Right atrium auricular region (tissue), 2 donors: Measurements from ENCODE around the gene AKT2. TPM values are rescaled to one million over a fixed set of nuclear protein-coding genes. Genes with fewer than 3 reads are reported as not detected.
A peak's percentile ranks its signal among the peaks of the same experiment; 100 is the strongest.

Source experiments
- DNase-seq: peaks from one replicate; pipeline ENCODE4 v3.0.0-alpha.2; 2019; ENCODE audit warnings: low spot score
- H3K27ac ChIP-seq, 2 donors: fragments of 200-600 bp; sonication (generic); 1 replicate in 1 of 2; 2 replicates in 1 of 2; pipeline ENCODE4 v1.5.1; 2016 to 2019
- H3K27me3 ChIP-seq, 2 donors: fragments of 200-600 bp; sonication (generic); one replicate each; pipeline versions ENCODE4 v1.5.1 to v1.6.0; 2017 to 2019
- H3K36me3 ChIP-seq: fragments of 200-600 bp; sonication (generic); one replicate; pipeline ENCODE4 v1.5.1; 2016
- H3K4me1 ChIP-seq, 2 donors: fragments of 200-600 bp; sonication (generic); one replicate each; pipeline versions ENCODE4 v1.5.1 to v1.6.0; 2017 to 2019
- H3K4me3 ChIP-seq, 2 donors: fragments of 200-600 bp; sonication (generic); 1 replicate in 1 of 2; 2 replicates in 1 of 2; pipeline ENCODE4 v1.5.1; 2017 to 2019; ENCODE audit warnings: mild to moderate bottlenecking in 1 of 2, moderate library complexity in 1 of 2
- H3K9me3 ChIP-seq, 2 donors: fragments of 200-600 bp; sonication (generic); one replicate each; pipeline ENCODE4 v1.5.1; 2019
- total RNA-seq, 2 donors: library from RNA; depleted of rRNA; stranded (reverse); fragments of >200 nt; gene quantifications; one replicate each; pipeline ENCODE4 v1.1.0, GENCODE V29; 2016
- TF ChIP-seq, protein P1 (sequence below), 2 donors: fragments of 200-600 bp; sonication (generic); IDR thresholded peaks; one replicate each; pipeline ENCODE4 v1.5.1; 2019; ENCODE audit warnings: antibody characterized with exemption in 2 of 2

AKT2 gene
- total RNA-seq, 2 donors from 2014 or later: 63.3 to 76.7 TPM

DNA sequence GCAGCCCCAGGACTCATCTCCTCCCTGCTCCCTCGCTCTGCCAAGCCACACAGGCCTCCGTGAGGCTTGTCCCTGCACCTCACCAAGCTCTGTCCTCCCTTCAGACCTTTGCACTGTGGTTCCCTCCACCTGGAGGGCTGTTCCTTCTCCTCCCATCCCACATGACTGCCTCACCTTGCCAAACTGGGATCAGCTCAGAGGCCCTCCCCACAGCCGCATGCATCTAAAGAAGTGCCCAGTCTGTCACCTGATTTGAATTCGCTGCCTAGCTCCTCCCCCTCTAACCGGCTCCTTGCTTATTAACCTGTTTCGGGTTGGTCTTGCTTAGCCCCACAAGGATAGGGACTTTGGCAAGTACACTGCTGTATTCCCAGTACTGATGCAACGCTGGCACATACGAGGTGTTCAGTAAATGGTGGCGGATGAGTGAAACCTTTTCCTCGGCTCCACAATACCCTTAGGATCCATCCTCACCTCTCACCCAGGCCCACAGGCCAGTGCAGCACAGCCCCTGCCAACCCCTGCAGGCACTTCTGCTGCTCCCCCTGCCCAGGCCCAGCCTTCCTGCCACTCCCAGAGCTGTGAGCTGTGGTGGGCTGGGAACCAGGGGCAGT lies 4.4 kb downstream of the AKT2 start:
- peak overlapping the region; percentile 97 to 99 for H3K27ac ChIP-seq

DNA sequence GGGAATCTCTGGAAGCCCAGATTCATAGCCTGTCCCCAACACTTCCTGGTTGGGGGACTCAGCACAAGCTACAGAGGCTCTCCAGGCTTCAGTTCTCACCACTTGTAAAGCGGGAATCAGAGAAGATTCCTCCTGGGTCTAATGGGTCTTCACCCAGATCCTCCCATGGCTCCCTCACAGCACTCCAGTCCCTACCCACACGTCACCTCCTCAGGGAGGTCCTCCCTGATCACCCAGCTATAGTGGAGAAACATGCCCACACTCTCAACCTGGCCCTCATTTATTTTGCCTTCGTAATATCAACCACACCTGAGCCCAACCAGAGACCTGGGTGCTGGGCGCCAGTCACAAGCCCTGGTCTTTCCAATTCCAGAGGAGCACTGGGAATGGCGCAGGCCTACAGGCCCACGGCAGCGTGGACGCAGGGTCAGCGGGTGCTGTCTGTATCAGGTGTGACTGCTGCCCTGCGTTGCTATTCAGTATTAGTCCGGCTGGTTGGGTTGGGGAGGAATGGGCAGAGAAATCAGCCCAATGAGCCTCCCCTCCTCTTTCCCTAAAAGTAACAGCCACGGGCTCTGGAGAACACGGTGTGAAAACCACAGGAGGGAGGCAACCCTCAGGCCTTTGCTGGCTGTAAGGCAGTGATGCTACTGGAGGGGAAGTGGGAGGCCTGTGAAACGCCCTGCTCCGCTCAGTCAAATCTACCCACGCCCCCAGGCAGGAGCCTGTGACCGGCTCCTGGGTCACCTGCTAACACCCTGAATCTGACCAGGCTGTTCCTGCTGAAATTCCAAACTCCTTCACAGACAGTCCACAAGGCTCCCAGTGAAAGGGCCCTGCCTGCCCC lies 5.2 kb downstream of the AKT2 start:
- peaks cover 0 to 82% of the 10 kb centered on the region in 2 donors for H3K4me1 ChIP-seq
- DNase-seq: no peak
- no peaks in the 10 kb centered on the region for H3K36me3 ChIP-seq
- TF ChIP-seq, protein P1, sequence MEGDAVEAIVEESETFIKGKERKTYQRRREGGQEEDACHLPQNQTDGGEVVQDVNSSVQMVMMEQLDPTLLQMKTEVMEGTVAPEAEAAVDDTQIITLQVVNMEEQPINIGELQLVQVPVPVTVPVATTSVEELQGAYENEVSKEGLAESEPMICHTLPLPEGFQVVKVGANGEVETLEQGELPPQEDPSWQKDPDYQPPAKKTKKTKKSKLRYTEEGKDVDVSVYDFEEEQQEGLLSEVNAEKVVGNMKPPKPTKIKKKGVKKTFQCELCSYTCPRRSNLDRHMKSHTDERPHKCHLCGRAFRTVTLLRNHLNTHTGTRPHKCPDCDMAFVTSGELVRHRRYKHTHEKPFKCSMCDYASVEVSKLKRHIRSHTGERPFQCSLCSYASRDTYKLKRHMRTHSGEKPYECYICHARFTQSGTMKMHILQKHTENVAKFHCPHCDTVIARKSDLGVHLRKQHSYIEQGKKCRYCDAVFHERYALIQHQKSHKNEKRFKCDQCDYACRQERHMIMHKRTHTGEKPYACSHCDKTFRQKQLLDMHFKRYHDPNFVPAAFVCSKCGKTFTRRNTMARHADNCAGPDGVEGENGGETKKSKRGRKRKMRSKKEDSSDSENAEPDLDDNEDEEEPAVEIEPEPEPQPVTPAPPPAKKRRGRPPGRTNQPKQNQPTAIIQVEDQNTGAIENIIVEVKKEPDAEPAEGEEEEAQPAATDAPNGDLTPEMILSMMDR (IDR thresholded peaks at IDR 0.05): no peak
- no peaks in the 10 kb centered on the region for H3K27me3 ChIP-seq
- no peaks in the 10 kb centered on the region for H3K9me3 ChIP-seq
- H3K4me3 ChIP-seq: peak overlapping the region in 1 of 2 donors; percentile 30
- peak overlapping the region; percentile 97 to 99 for H3K27ac ChIP-seq

More for the DNA sequence above, 4.4 kb downstream of the AKT2 start:
- Histone ChIP-seq H3K9me3 (no peaks in the 10 kb centered on the region), H3K27me3 (no peaks in the 10 kb centered on the region), H3K4me3 (no peak overlapping the region), H3K4me1 (peaks cover 0 to 78% of the 10 kb centered on the region in 2 donors), H3K36me3 (no peaks in the 10 kb centered on the region)
- TF ChIP-seq, protein P1 (IDR thresholded peaks at IDR 0.05): no peak
- no peak for DNase-seq

DNA sequence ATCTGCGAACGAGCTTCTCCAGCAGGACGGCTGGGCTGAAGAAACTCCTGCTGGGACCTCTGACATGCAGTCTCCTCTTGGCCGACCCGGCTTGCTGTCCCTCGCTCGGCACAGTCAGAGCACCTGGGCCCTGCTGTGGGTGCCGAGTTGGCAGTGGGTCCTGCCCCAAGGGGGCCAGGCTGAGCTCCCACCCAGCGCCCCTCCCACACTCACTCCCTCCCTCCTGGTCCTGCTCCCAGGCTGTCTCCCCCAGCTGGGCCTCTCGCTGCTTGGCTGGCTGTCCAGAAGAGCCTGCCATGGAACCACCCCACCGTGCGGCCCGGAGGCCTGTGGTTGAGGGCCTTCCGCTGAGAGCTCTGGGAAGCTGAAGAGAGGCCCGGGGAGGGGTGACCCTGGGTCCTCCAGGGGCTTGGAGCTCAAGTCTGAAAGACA lies 6.0 kb downstream of the AKT2 start:
- H3K4me1 ChIP-seq: peaks cover 0 to 87% of the 10 kb centered on the region in 2 donors
- H3K9me3 ChIP-seq: no peaks in the 10 kb centered on the region
- H3K4me3 ChIP-seq: peak overlapping the region in 1 of 2 donors; percentile 30
- TF ChIP-seq, protein P1 (IDR thresholded peaks at IDR 0.05): peak in 1 of 2 donors; percentile 42
- no peaks in the 10 kb centered on the region for H3K36me3 ChIP-seq
- DNase-seq: peak; percentile 73
- H3K27ac ChIP-seq: peak overlapping the region; percentile 97 to 99
- H3K27me3 ChIP-seq: no peaks in the 10 kb centered on the region

DNA sequence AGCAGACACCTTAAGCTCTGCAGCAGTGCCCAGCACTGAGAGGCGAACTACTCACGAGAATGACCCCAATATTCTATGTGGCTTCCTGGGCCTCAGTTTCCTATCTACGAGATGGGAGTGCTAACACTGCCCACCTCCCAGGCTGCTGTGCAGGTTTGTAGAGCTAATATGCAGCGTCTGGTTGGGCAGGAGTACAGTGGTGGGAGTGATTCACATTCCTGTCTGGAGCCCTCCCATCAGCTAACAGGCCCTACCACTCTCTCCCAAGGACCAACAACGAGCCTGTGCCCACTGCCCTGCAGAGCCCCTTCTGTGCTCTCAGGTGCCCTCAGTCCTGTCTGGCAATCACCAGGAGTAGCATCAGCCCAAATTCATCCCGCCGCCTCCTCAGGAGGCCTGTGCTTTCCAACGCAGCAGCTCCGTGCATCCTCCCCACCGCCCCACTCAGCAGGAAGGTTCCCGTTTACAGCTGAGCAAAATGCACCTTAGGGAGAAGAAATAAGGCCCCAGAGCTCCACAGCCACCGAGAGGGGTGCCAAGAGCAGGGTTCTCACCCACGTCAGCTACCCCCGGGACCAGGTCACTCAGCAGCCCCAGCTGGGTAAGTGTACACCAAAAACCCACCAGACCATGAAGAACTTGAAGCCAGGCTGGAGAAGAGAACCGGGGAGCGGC lies 6.6 kb downstream of the AKT2 start:
- H3K27ac ChIP-seq: peak overlapping the region; percentile 97 to 99
- no peaks in the 10 kb centered on the region for H3K36me3 ChIP-seq
- peak overlapping the region in 1 of 2 donors; percentile 30 for H3K4me3 ChIP-seq
- no peaks in the 10 kb centered on the region for H3K27me3 ChIP-seq
- TF ChIP-seq, protein P1 (IDR thresholded peaks at IDR 0.05): no peak
- H3K4me1 ChIP-seq: peaks cover 0 to 87% of the 10 kb centered on the region in 2 donors
- DNase-seq: no peak
- no peaks in the 10 kb centered on the region for H3K9me3 ChIP-seq

DNA sequence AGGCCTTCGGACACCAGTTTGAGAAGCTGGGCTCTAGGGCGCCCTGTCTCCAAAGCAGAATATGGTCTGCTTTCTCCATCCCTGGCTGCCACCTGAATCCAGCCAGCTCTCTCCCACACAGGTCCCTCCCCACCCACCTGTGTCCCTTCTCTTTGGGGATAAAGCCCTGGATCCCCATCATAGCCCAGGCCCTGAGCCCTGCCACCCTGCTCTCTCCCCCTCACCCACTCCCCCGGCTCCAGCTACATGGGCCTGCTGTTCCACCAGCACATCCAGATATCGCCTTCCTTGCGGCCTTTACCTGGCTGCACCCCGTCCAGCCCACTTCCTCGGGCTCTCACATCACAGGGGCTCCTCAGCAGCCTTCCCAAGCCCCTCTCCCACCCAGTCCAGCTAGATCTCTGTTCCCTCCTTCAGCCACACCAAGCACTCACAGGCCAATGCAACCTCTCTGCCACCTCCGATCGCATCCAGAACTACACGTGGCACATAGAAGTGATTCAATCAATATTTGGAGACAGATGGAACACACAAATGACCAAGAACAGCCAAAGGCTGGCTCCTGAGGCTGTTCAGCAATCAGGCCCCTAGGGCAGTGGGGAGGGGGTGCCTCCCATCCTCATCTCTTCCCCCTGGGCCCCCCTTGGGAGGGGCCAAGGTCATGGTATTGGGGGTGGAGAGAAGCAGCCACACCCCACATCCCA lies 7.6 kb downstream of the AKT2 start:
- peak overlapping the region; percentile 97 to 99 for H3K27ac ChIP-seq

More for the DNA sequence above, 7.6 kb downstream of the AKT2 start:
- Histone ChIP-seq H3K9me3 (no peaks in the 10 kb centered on the region), H3K27me3 (no peaks in the 10 kb centered on the region), H3K4me1 (peaks cover 0 to 87% of the 10 kb centered on the region in 2 donors), H3K36me3 (no peaks in the 10 kb centered on the region), H3K4me3 (no peak overlapping the region)
- DNase-seq: no peak
- TF ChIP-seq, protein P1 (IDR thresholded peaks at IDR 0.05): no peak
